Measurements from ENCODE around the gene RETN.

Gene RETN

DNA sequence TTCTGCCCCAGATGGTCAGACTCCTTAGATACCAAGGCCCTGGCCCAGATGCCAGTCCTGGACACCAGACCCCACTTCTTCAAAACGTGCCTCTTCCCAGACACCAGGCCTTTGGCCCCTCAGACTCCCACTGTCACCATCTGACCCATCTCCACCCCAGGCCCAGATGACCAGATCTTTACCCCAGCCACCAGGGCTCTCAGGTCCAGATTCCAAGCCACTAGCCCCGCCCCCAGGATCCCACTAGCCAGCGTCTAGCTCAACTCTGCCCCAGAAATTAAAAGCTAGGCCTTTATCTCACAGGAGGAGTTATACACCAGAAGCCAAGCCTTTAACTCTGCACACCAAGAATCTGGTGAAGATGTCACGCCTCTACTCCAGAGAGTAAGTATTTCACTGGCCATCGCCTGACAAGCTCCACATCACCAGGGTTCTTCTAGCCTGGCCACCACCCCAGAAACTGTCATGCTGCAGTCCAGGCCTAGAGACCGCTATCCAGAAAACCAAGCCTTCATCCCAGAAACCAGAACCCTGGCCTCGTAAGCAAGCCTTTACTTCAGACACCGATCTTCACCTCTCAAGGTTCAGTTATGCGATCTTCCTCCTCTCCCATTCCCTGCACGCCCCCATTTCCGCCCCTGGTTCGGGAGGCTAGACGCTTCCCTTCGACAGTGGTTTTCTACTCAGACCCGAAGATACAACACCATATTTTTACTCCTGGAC is 40.1 kb upstream of the RETN start:
- H2AFZ ChIP-seq = peak overlapping the region; percentile 78
- no peaks in the 10 kb centered on the region for H3K36me3 ChIP-seq (ENCODE audit: control insufficient read depth, insufficient read depth, low read length)

DNA sequence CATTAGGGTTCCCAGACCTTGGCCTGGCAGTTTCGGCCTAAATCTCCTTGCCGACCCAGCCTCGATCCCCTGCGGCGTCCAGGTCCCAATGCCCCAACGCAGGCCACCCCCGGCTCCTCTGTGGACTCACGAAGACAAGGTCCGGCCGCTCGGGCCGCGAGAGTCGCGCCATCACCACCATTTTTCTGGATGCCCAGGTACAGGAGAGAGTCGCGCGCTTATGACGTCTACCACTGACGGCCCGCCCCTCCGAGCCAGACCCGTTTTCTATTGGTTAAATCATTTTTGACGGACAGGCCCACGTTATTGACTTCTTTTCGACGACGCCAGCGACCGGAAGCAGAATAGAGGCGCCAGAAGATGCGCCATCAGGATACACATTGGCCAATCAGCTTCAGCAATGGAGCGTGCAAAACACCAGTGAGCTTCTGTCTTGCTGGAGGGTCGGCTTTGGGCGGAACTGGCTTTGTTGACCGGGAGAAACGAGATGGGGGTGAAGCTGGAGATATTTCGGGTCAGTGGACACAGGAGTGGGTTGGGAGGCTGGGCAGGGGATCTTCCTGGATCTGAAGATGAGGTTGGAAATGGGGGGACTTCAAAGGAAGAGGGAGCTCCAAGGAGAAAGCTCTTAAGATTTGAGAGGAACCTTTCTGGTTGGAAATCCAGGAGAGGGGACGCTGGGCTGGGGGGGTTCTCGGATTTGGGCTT is 39.3 kb upstream of the RETN start, which contains the start of the genes PET100 and XAB2:
PET100 (plus strand) TSS at position 447 of the 708 bp plus-strand sequence; CDS start at position 488, 41 bp downstream.
XAB2 (minus strand) TSS at position 199 of the 708 bp plus-strand sequence; CDS start at position 181, 18 bp downstream.
- H3K27me3 ChIP-seq (ENCODE audit: control insufficient read depth, insufficient read depth, low read length) = no peaks in the 10 kb centered on the region
- TF ChIP-seq, protein P1, sequence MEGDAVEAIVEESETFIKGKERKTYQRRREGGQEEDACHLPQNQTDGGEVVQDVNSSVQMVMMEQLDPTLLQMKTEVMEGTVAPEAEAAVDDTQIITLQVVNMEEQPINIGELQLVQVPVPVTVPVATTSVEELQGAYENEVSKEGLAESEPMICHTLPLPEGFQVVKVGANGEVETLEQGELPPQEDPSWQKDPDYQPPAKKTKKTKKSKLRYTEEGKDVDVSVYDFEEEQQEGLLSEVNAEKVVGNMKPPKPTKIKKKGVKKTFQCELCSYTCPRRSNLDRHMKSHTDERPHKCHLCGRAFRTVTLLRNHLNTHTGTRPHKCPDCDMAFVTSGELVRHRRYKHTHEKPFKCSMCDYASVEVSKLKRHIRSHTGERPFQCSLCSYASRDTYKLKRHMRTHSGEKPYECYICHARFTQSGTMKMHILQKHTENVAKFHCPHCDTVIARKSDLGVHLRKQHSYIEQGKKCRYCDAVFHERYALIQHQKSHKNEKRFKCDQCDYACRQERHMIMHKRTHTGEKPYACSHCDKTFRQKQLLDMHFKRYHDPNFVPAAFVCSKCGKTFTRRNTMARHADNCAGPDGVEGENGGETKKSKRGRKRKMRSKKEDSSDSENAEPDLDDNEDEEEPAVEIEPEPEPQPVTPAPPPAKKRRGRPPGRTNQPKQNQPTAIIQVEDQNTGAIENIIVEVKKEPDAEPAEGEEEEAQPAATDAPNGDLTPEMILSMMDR (IDR thresholded peaks at IDR 0.05) = no peak
- H3K4me1 ChIP-seq = no peaks in the 10 kb centered on the region
- peak within 1 kb of the TSS; percentile 68 for H3K27ac ChIP-seq
- peak within 1 kb of the TSS; percentile 90 for H3K9ac ChIP-seq
- peak within 1 kb of the TSS; percentile 78 for H2AFZ ChIP-seq
- H3K9me3 ChIP-seq (ENCODE audit: control insufficient read depth, low read length) = no peaks in the 10 kb centered on the region
- peaks cover 49% of the 10 kb centered on the region for H3K79me2 ChIP-seq
- H3K36me3 ChIP-seq (ENCODE audit: control insufficient read depth, insufficient read depth, low read length) = no peaks in the 10 kb centered on the region
- H3K4me2 ChIP-seq (ENCODE audit: low read length) = peak within 1 kb of the TSS; percentile 98
- peak within 1 kb of the TSS; percentile 91 for H3K4me3 ChIP-seq (ENCODE audit: low read depth, low read length)

More for the DNA sequence above, 40.1 kb upstream of the RETN start:
- peak overlapping the region; percentile 68 for H3K27ac ChIP-seq
- H3K79me2 ChIP-seq = peaks cover 49% of the 10 kb centered on the region
- H3K9ac ChIP-seq = peak overlapping the region; percentile 90
- H3K9me3 ChIP-seq (ENCODE audit: control insufficient read depth, low read length) = no peaks in the 10 kb centered on the region
- H3K4me3 ChIP-seq (ENCODE audit: low read depth, low read length) = peak overlapping the region; percentile 91
- H3K4me1 ChIP-seq = no peaks in the 10 kb centered on the region
- H3K4me2 ChIP-seq (ENCODE audit: low read length) = peak overlapping the region; percentile 90
- TF ChIP-seq, protein P1 (IDR thresholded peaks at IDR 0.05) = no peak
- H3K27me3 ChIP-seq (ENCODE audit: control insufficient read depth, insufficient read depth, low read length) = no peaks in the 10 kb centered on the region

DNA sequence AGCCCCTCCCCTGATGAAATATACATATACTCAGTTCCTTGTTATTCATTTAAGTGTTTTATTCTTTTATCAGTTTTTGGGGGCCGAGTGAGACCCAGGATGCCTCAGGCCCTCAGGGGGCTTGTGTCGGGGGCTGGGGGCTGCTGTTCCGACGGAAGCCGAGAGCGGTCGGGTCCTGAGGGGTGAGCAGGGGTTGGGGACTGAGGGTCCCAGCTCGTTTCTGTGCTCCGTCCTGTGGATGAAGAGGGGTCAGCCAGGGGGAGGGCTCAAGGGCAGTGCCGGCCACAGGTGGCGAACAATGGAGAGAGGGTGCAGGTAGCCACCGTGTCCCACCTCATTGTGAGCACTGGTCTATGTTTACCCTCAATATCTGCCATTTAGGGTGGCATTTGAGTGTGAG is 37.3 kb upstream of the RETN start:
- H3K4me2 ChIP-seq (ENCODE audit: low read length) = no peak overlapping the region
- no peaks in the 10 kb centered on the region for H3K4me1 ChIP-seq
- H3K9ac ChIP-seq = no peak overlapping the region
- no peak overlapping the region for H3K4me3 ChIP-seq (ENCODE audit: low read depth, low read length)
- no peaks in the 10 kb centered on the region for H3K9me3 ChIP-seq (ENCODE audit: control insufficient read depth, low read length)
- peaks cover 41% of the 10 kb centered on the region for H3K79me2 ChIP-seq
- no peak overlapping the region for H2AFZ ChIP-seq
- no peaks in the 10 kb centered on the region for H3K36me3 ChIP-seq (ENCODE audit: control insufficient read depth, insufficient read depth, low read length)
- H3K27me3 ChIP-seq (ENCODE audit: control insufficient read depth, insufficient read depth, low read length) = no peaks in the 10 kb centered on the region
- TF ChIP-seq, protein P1 (IDR thresholded peaks at IDR 0.05) = no peak
- no peak overlapping the region for H3K27ac ChIP-seq

DNA sequence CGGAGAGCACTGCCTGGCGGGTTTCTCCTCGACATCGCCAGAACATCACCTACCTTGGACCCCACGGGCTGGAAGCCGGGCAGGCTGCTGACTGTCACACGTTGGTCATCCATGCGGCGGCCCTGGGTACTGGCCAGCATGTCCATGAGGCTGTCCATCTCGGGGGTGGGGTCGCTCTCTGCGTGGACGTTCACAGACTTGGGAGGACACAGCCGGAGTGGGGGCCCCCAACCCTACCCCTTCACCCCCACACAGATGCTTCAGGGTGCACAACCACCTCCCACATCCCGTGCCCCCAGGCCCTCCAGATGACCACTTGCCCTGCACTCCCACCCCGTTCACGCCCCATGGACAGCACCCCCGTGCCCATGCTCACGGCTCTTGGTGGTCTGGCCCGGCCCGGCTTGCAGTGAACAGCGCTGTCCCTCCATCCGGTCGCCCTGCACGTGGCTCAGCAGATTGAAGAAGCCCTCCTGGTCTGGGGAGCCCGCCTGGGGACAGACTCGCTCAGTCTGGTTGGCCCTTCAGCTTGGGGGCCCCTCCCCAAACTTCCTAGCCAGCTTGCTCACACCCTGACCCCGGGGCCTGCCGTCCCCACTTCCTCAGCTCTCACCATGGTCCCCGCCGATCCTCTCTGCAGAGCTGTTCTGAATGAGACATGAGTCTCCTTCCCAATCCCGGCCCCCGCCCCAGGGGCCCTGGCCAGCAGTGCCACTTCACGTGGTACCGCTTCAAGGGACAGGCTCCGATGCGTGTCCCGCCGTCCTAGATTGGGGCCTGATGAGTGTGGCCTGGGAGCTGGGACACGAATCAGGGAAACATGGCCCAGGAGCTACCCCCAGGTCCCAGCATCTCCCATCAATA is 36.3 kb upstream of the RETN start:
- TF ChIP-seq, protein P1 (IDR thresholded peaks at IDR 0.05) = no peak
- H3K9ac ChIP-seq = no peak overlapping the region
- no peak overlapping the region for H3K4me3 ChIP-seq (ENCODE audit: low read depth, low read length)
- no peaks in the 10 kb centered on the region for H3K9me3 ChIP-seq (ENCODE audit: control insufficient read depth, low read length)
- H3K4me2 ChIP-seq (ENCODE audit: low read length) = no peak overlapping the region
- H3K4me1 ChIP-seq = no peaks in the 10 kb centered on the region
- H3K79me2 ChIP-seq = peaks cover 32% of the 10 kb centered on the region
- H3K27ac ChIP-seq = no peak overlapping the region
- H3K36me3 ChIP-seq (ENCODE audit: control insufficient read depth, insufficient read depth, low read length) = no peaks in the 10 kb centered on the region
- H3K27me3 ChIP-seq (ENCODE audit: control insufficient read depth, insufficient read depth, low read length) = no peaks in the 10 kb centered on the region
- H2AFZ ChIP-seq = no peak overlapping the region
